ENCODE measurements around the gene ZNF254.
"Not testable (repeated sequence)": the region's sequence is repeated elsewhere in the genome, so short reads cannot be mapped to it uniquely, and the experiment has no call there.

ZNF254 gene

DNA sequence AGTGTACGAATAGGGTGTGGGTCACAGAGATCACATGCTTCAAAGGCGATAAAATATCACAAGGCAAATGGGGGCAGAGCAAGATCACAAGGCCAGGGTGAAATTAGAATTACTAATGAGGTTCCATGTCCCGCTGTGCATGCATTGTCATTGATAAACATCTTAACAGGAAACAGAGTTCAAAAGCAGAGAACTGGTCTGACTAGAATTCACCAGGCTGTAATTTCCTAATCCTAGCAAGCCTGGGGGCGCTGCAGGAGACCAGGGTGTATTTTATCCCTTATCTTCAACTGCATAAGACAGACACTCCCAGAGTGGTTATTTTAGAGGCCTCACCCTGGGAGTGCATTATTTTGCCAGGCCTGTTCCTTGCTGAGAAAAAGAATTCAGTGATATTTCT lies 11.5 kb upstream of the ZNF254 start:
- H3K4ac ChIP-seq (ENCODE audit: low read depth, low read length); H4K8ac ChIP-seq (ENCODE audit: low read depth, low read length); H3K23ac ChIP-seq (ENCODE audit: low read length); H3K4me1 ChIP-seq (ENCODE audit: control insufficient read depth in 1 of 2, insufficient read depth in 2 of 2, low read length in 2 of 2); H3K27ac ChIP-seq (ENCODE audit: low read depth, low read length); H3K18ac ChIP-seq (ENCODE audit: low read length); H3K79me1 ChIP-seq (ENCODE audit: low read length); H2BK120ac ChIP-seq (ENCODE audit: insufficient read depth, low read length, poor library complexity); H2BK5ac ChIP-seq (ENCODE audit: low read depth, low read length, poor library complexity); H4K12ac ChIP-seq (ENCODE audit: low read depth, low read length); H2AFZ ChIP-seq (ENCODE audit: insufficient read depth, low read length, poor library complexity); H3K14ac ChIP-seq (ENCODE audit: low read length); H3K9ac ChIP-seq (ENCODE audit: low read length); H3K4me3 ChIP-seq (ENCODE audit: low read depth, low read length); H3K27me3 ChIP-seq (ENCODE audit: insufficient read depth, low read length); H2AK5ac ChIP-seq (ENCODE audit: low read length); H3K9me3 ChIP-seq (ENCODE audit: insufficient read depth, low read depth, low read length); H3K4me2 ChIP-seq (ENCODE audit: low read length); H3K79me2 ChIP-seq (ENCODE audit: control insufficient read depth, insufficient read depth, low read length, poor library complexity); H2BK12ac ChIP-seq (ENCODE audit: low read length); H4K91ac ChIP-seq (ENCODE audit: low read depth, low read length): not testable (repeated sequence)
- H3K36me3 ChIP-seq (ENCODE audit: control insufficient read depth in 1 of 2, insufficient read depth in 2 of 2, low read length in 2 of 2): peaks cover 14 to 40% of the 10 kb centered on the region in 2 experiments
- no CpG with 5 or more reads among the region's 4 CpGs for WGBS (ENCODE audit: extremely low coverage, insufficient coverage, insufficient read length)
- DNase-seq: peak in 1 of 2 donors; percentile 59

DNA sequence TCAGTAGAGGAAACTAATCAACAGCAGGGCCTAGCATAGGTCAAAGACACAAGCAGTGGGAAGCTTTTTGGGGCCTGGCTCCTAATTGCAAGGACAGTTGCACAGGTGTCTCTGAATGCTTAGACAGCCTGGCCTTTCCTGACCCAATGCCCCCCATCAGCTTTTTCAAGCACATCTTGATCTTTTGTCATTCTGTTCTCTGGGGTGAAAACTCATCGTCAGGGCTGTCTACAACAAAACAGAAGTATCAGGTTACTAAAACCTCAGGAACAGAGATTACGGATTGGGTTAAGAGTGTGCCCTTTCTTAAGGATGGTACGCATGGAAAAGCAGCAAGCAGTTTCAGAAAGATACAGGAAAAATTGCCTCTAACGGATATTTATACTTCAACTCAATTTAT lies 8.3 kb upstream of the ZNF254 start:
- Histone ChIP-seq H3K4me3 (ENCODE audit: low read depth, low read length) (no peak overlapping the region), H3K4me2 (ENCODE audit: low read length) (no peak overlapping the region), H4K12ac (ENCODE audit: low read depth, low read length) (no peak overlapping the region), H2AK5ac (ENCODE audit: low read length) (no peak overlapping the region), H3K9ac (ENCODE audit: low read length) (no peak overlapping the region), H2BK12ac (ENCODE audit: low read length) (no peak overlapping the region), H3K27ac (ENCODE audit: low read depth, low read length) (no peak overlapping the region), H3K79me2 (ENCODE audit: control insufficient read depth, insufficient read depth, low read length, poor library complexity) (no peaks in the 10 kb centered on the region), H3K36me3 (ENCODE audit: control insufficient read depth in 1 of 2, insufficient read depth in 2 of 2, low read length in 2 of 2) (peaks cover 9 to 22% of the 10 kb centered on the region in 2 experiments), H4K91ac (ENCODE audit: low read depth, low read length) (no peak overlapping the region), H3K4me1 (ENCODE audit: control insufficient read depth in 1 of 2, insufficient read depth in 2 of 2, low read length in 2 of 2) (no peaks in the 10 kb centered on the region), H3K18ac (ENCODE audit: low read length) (no peak overlapping the region), H2BK5ac (ENCODE audit: low read depth, low read length, poor library complexity) (no peak overlapping the region), H3K27me3 (ENCODE audit: insufficient read depth, low read length) (no peaks in the 10 kb centered on the region), H3K23ac (ENCODE audit: low read length) (no peak overlapping the region), H4K8ac (ENCODE audit: low read depth, low read length) (no peak overlapping the region), H3K9me3 (ENCODE audit: insufficient read depth, low read depth, low read length) (peaks cover 6% of the 10 kb centered on the region), H3K79me1 (ENCODE audit: low read length) (no peaks in the 10 kb centered on the region), H3K14ac (ENCODE audit: low read length) (no peak overlapping the region), H2AFZ (ENCODE audit: insufficient read depth, low read length, poor library complexity) (no peak overlapping the region), H3K4ac (ENCODE audit: low read depth, low read length) (no peak overlapping the region), H2BK120ac (ENCODE audit: insufficient read depth, low read length, poor library complexity) (no peak overlapping the region)
- no peak for DNase-seq
- WGBS (ENCODE audit: extremely low coverage, insufficient coverage, insufficient read length): no CpG with 5 or more reads among the region's 4 CpGs

DNA sequence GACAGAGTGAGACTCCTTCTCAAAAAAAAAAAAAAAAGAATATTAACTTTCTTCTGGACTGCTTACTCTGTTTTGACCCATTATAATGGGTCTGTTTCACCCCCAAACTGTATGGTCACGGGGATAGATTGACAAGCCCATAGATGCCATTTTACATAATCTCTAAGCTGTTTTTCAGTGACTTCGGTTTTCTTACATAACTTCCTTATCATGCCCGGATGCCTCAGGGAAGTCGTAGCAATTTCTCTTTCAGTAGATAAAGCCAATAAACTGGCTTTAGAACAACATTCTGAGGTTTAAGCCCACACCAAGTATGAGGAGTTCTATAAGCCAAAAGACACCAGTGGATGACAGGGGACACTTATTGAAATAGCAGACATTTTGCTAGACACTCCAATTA lies 5.9 kb upstream of the ZNF254 start:
- WGBS (ENCODE audit: extremely low coverage, insufficient coverage, insufficient read length): no CpG with 5 or more reads among the region's 4 CpGs

DNA sequence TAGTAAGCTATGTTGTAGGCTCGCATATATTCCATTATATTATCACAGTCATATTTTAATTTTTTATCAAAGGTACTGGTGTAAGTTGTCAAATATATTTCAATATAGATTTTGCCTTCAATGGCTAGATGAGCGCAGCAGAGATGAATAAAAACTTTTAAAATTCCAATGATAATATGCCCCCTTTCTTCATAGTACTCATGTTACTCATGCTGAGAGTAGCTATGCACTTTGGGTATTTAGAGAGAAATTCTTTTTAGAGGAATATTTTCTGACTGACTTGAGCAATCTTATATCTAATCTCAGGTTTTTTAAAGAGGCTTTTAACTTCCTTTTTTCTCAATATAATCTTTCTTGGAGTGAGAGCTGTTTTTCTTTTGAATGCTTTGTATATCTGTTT lies 11.4 kb downstream of the ZNF254 start:
- H3K9me3 ChIP-seq (ENCODE audit: insufficient read depth, low read depth, low read length): no peaks in the 10 kb centered on the region
- H3K4me2 ChIP-seq (ENCODE audit: low read length): no peak overlapping the region
- H3K4me3 ChIP-seq (ENCODE audit: low read depth, low read length): no peak overlapping the region
- H3K4ac ChIP-seq (ENCODE audit: low read depth, low read length): no peak overlapping the region
- H2BK5ac ChIP-seq (ENCODE audit: low read depth, low read length, poor library complexity): no peak overlapping the region
- H2AK5ac ChIP-seq (ENCODE audit: low read length): no peak overlapping the region
- no peak overlapping the region for H3K23ac ChIP-seq (ENCODE audit: low read length)
- no peak overlapping the region for H3K18ac ChIP-seq (ENCODE audit: low read length)
- no peak overlapping the region for H4K8ac ChIP-seq (ENCODE audit: low read depth, low read length)
- H2BK120ac ChIP-seq (ENCODE audit: insufficient read depth, low read length, poor library complexity): no peak overlapping the region
- no peaks in the 10 kb centered on the region for H3K4me1 ChIP-seq (ENCODE audit: control insufficient read depth in 1 of 2, insufficient read depth in 2 of 2, low read length in 2 of 2)
- peak in 1 of 2 donors; percentile 70 for DNase-seq
- no peak overlapping the region for H2AFZ ChIP-seq (ENCODE audit: insufficient read depth, low read length, poor library complexity)
- H3K79me2 ChIP-seq (ENCODE audit: control insufficient read depth, insufficient read depth, low read length, poor library complexity): peaks cover 3% of the 10 kb centered on the region
- H3K27ac ChIP-seq (ENCODE audit: low read depth, low read length): no peak overlapping the region
- H3K36me3 ChIP-seq (ENCODE audit: control insufficient read depth in 1 of 2, insufficient read depth in 2 of 2, low read length in 2 of 2): peaks cover 0 to 6% of the 10 kb centered on the region in 2 experiments
- no peak overlapping the region for H4K12ac ChIP-seq (ENCODE audit: low read depth, low read length)
- H3K14ac ChIP-seq (ENCODE audit: low read length): no peak overlapping the region
- H3K79me1 ChIP-seq (ENCODE audit: low read length): no peaks in the 10 kb centered on the region
- no CpG with 5 or more reads among the region's 2 CpGs for WGBS (ENCODE audit: extremely low coverage, insufficient coverage, insufficient read length)
- no peaks in the 10 kb centered on the region for H3K27me3 ChIP-seq (ENCODE audit: insufficient read depth, low read length)
- H3K9ac ChIP-seq (ENCODE audit: low read length): no peak overlapping the region
- H4K91ac ChIP-seq (ENCODE audit: low read depth, low read length): no peak overlapping the region
- H2BK12ac ChIP-seq (ENCODE audit: low read length): no peak overlapping the region

More for the DNA sequence above, 5.9 kb upstream of the ZNF254 start:
- no peak overlapping the region for H4K12ac ChIP-seq (ENCODE audit: low read depth, low read length)
- no peak overlapping the region for H3K18ac ChIP-seq (ENCODE audit: low read length)
- H3K36me3 ChIP-seq (ENCODE audit: control insufficient read depth in 1 of 2, insufficient read depth in 2 of 2, low read length in 2 of 2): peaks cover 7 to 13% of the 10 kb centered on the region in 2 experiments
- H3K79me1 ChIP-seq (ENCODE audit: low read length): no peaks in the 10 kb centered on the region
- DNase-seq: peak in 1 of 2 donors; percentile 49
- no peak overlapping the region for H2BK120ac ChIP-seq (ENCODE audit: insufficient read depth, low read length, poor library complexity)
- H3K4me1 ChIP-seq (ENCODE audit: control insufficient read depth in 1 of 2, insufficient read depth in 2 of 2, low read length in 2 of 2): no peaks in the 10 kb centered on the region
- no peak overlapping the region for H3K27ac ChIP-seq (ENCODE audit: low read depth, low read length)
- H2BK12ac ChIP-seq (ENCODE audit: low read length): no peak overlapping the region
- H3K4ac ChIP-seq (ENCODE audit: low read depth, low read length): no peak overlapping the region
- H3K9me3 ChIP-seq (ENCODE audit: insufficient read depth, low read depth, low read length): no peaks in the 10 kb centered on the region
- no peak overlapping the region for H3K23ac ChIP-seq (ENCODE audit: low read length)
- H2BK5ac ChIP-seq (ENCODE audit: low read depth, low read length, poor library complexity): no peak overlapping the region
- no peak overlapping the region for H2AFZ ChIP-seq (ENCODE audit: insufficient read depth, low read length, poor library complexity)
- no peak overlapping the region for H2AK5ac ChIP-seq (ENCODE audit: low read length)
- H3K14ac ChIP-seq (ENCODE audit: low read length): no peak overlapping the region
- no peak overlapping the region for H4K91ac ChIP-seq (ENCODE audit: low read depth, low read length)
- H3K4me3 ChIP-seq (ENCODE audit: low read depth, low read length): no peak overlapping the region
- H4K8ac ChIP-seq (ENCODE audit: low read depth, low read length): no peak overlapping the region
- no peak overlapping the region for H3K9ac ChIP-seq (ENCODE audit: low read length)
- no peak overlapping the region for H3K4me2 ChIP-seq (ENCODE audit: low read length)
- H3K27me3 ChIP-seq (ENCODE audit: insufficient read depth, low read length): no peaks in the 10 kb centered on the region
- no peaks in the 10 kb centered on the region for H3K79me2 ChIP-seq (ENCODE audit: control insufficient read depth, insufficient read depth, low read length, poor library complexity)
